Mucosa of rectum (tissue), 2 donors: ENCODE results near the gene MRPL27.

ENCODE experiments used
- H3K27ac ChIP-seq, 2 donors: one replicate each; pipeline ENCODE4 v1.7.0; 2013; ENCODE audit warnings: inconsistent platforms in 2 of 2, low read depth in 2 of 2, low read length in 2 of 2
- H3K27me3 ChIP-seq, 2 donors: one replicate each; pipeline ENCODE4 v1.7.0; 2013; ENCODE audit warnings: low read length in 2 of 2; ENCODE audit not compliant: control insufficient read depth in 2 of 2, insufficient read depth in 2 of 2
- H3K36me3 ChIP-seq, 2 donors: one replicate each; pipeline ENCODE4 v1.7.0; 2013; ENCODE audit warnings: low read length in 2 of 2; ENCODE audit not compliant: control insufficient read depth in 2 of 2, insufficient read depth in 2 of 2
- H3K4me1 ChIP-seq, 2 donors: one replicate each; pipeline ENCODE4 v1.7.0; 2013; ENCODE audit warnings: low read length in 2 of 2, mild to moderate bottlenecking in 1 of 2; ENCODE audit not compliant: control insufficient read depth in 2 of 2, insufficient read depth in 2 of 2
- H3K4me3 ChIP-seq, 2 donors: one replicate each; pipeline ENCODE4 v1.7.0; 2013; ENCODE audit warnings: low read length in 2 of 2
- H3K9ac ChIP-seq, 2 donors: one replicate each; pipeline ENCODE4 v1.7.0; 2013; ENCODE audit warnings: low read length in 2 of 2, low read depth in 1 of 2, mild to moderate bottlenecking in 1 of 2
- H3K9me3 ChIP-seq, 2 donors: one replicate each; pipeline ENCODE4 v1.7.0; 2013; ENCODE audit warnings: low read length in 2 of 2; ENCODE audit not compliant: control insufficient read depth in 2 of 2
- donor health status: healthy.
- donor health status: Normal muscosa, but diverticular disease.

The MRPL27 gene

GRCh38 chr17:50354776-50355175 lies 18.2 kb downstream of the MRPL27 start:
- Histone ChIP-seq H3K4me3 (no peak overlapping the region), H3K36me3 (peaks cover 43 to 45% of the 10 kb centered on the region in 2 donors), H3K27ac (no peak overlapping the region), H3K4me1 (no peaks in the 10 kb centered on the region), H3K27me3 (no peaks in the 10 kb centered on the region), H3K9me3 (no peaks in the 10 kb centered on the region), H3K9ac (no peak overlapping the region)

- no peaks in the 10 kb centered on the region for H3K27me3 ChIP-seq
- H3K4me1 ChIP-seq, result no peaks in the 10 kb centered on the region
- no peak overlapping the region for H3K27ac ChIP-seq
- H3K9me3 ChIP-seq, result no peaks in the 10 kb centered on the region
- no peak overlapping the region for H3K4me3 ChIP-seq
- peaks cover 40 to 41% of the 10 kb centered on the region in 2 donors for H3K36me3 ChIP-seq
- no peak overlapping the region for H3K9ac ChIP-seq
Observed at GRCh38 chr17:50354198-50354597, 18.8 kb downstream of the MRPL27 start.

GRCh38 chr17:50353600-50354195 lies 19.3 kb downstream of the MRPL27 start:
- Histone ChIP-seq H3K27me3 (no peaks in the 10 kb centered on the region), H3K4me3 (no peak overlapping the region), H3K9me3 (no peaks in the 10 kb centered on the region), H3K4me1 (no peaks in the 10 kb centered on the region), H3K36me3 (peaks cover 35 to 37% of the 10 kb centered on the region in 2 donors), H3K9ac (no peak overlapping the region), H3K27ac (no peak overlapping the region)

- Histone ChIP-seq H3K36me3 (peaks cover 27 to 31% of the 10 kb centered on the region in 2 donors), H3K9me3 (no peaks in the 10 kb centered on the region), H3K4me3 (no peak overlapping the region), H3K27ac (no peak overlapping the region), H3K9ac (no peak overlapping the region), H3K4me1 (no peaks in the 10 kb centered on the region), H3K27me3 (no peaks in the 10 kb centered on the region)
Observed at GRCh38 chr17:50352693-50353599, 20.0 kb downstream of the MRPL27 start.

GRCh38 chr17:50352072-50352692 lies 20.8 kb downstream of the MRPL27 start:
- H3K27me3 ChIP-seq, result no peaks in the 10 kb centered on the region
- H3K9me3 ChIP-seq, result no peaks in the 10 kb centered on the region
- peaks cover under 1 to 3% of the 10 kb centered on the region in 2 donors for H3K4me1 ChIP-seq
- H3K36me3 ChIP-seq, result peaks cover 22 to 28% of the 10 kb centered on the region in 2 donors
- no peak overlapping the region for H3K27ac ChIP-seq
- H3K9ac ChIP-seq, result no peak overlapping the region
- H3K4me3 ChIP-seq, result no peak overlapping the region

GRCh38 chr17:50350733-50351132 lies 22.3 kb downstream of the MRPL27 start:
- Histone ChIP-seq H3K27ac (no peak overlapping the region), H3K27me3 (no peaks in the 10 kb centered on the region), H3K4me3 (no peak overlapping the region), H3K4me1 (peaks cover 5 to 8% of the 10 kb centered on the region in 2 donors), H3K9ac (no peak overlapping the region), H3K36me3 (peaks cover 8 to 17% of the 10 kb centered on the region in 2 donors), H3K9me3 (no peaks in the 10 kb centered on the region)

- H3K36me3 ChIP-seq, result peaks cover 2 to 6% of the 10 kb centered on the region in 2 donors
- no peak overlapping the region for H3K27ac ChIP-seq
- H3K9ac ChIP-seq, result no peak overlapping the region
- H3K9me3 ChIP-seq, result no peaks in the 10 kb centered on the region
- no peaks in the 10 kb centered on the region for H3K27me3 ChIP-seq
- no peak overlapping the region for H3K4me3 ChIP-seq
- H3K4me1 ChIP-seq, result peaks cover 15 to 22% of the 10 kb centered on the region in 2 donors
Observed at GRCh38 chr17:50349243-50349600, 23.8 kb downstream of the MRPL27 start.

- no peaks in the 10 kb centered on the region for H3K27me3 ChIP-seq
- no peaks in the 10 kb centered on the region for H3K9me3 ChIP-seq
- H3K9ac ChIP-seq, result no peak overlapping the region
- H3K36me3 ChIP-seq, result peaks cover 0 to under 1% of the 10 kb centered on the region in 2 donors
- H3K27ac ChIP-seq, result no peak overlapping the region
- no peak overlapping the region for H3K4me3 ChIP-seq
- H3K4me1 ChIP-seq, result peaks cover 15 to 22% of the 10 kb centered on the region in 2 donors
Observed at GRCh38 chr17:50348522-50349242, 24.3 kb downstream of the MRPL27 start.

- H3K9me3 ChIP-seq, result no peaks in the 10 kb centered on the region
- H3K4me1 ChIP-seq, result peaks cover 15 to 22% of the 10 kb centered on the region in 2 donors
- H3K27ac ChIP-seq, result no peak overlapping the region
- no peak overlapping the region for H3K4me3 ChIP-seq
- H3K36me3 ChIP-seq, result no peaks in the 10 kb centered on the region
- H3K9ac ChIP-seq, result no peak overlapping the region
- H3K27me3 ChIP-seq, result no peaks in the 10 kb centered on the region
Observed at GRCh38 chr17:50347894-50348291, 25.1 kb downstream of the MRPL27 start.
